SK-N-MC (cell line): ENCODE data around the gene FBXO8.

ENCODE experiments used
- EZH2 ChIP-seq: fragments of 200-600 bp; sonication (generic); IDR thresholded peaks from one replicate; pipeline ENCODE4 v1.6.1; 2017; ENCODE audit warnings: antibody characterized with exemption
- POLR2AphosphoS5 ChIP-seq: IDR thresholded peaks from 2 replicates; pipeline ENCODE4 v1.6.1; 2012; ENCODE audit warnings: mild to moderate bottlenecking, low read depth, low read length, borderline replicate concordance

- no peak for TF ChIP-seq POLR2AphosphoS5
- no peak for TF ChIP-seq EZH2
Observed at GRCh38 chr4:174314770-174315169, 31.3 kb upstream of the FBXO8 start.
